ENCODE data around the gene PTPN14.

DNA sequence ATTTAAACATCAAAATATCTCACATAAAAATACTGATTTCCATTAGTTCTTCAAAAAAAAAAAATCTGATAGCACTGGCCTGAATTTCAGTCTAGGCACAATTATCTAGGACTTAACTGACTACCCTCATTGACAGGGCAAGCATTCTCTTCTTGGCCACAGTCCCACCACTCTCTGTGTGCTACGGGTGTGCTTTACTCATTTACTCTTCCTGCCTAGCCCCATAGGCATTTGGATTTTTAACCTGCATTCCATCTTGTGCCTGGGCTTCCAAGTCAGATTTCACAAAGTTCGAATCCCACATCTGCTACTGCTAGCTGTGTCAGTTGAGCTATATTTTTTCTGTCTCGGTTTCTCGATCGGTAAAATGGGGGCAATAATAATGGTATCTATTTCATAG is 38.0 kb downstream of the PTPN14 start:
- TF ChIP-seq POLR2A (IDR thresholded peaks at IDR 0.05) (no peak), CTCF (IDR thresholded peaks at IDR 0.05) (no peak)

Measured in lower leg skin (tissue), 3 donors.